HCT116 (cell line): ENCODE data around the gene MOB3B. TPM values are rescaled to one million over a fixed set of nuclear protein-coding genes. Genes with fewer than 3 reads are reported as not detected.

Experiments
- ATAC-seq: fragments of 200-7000 bp; cut with Tn5 transposase; 2 replicates; pipeline ENCODE4 v1.9.1; 2020; ENCODE audit warnings: mild to moderate bottlenecking, moderate library complexity
- BruUV-seq: library from RNA; stranded (reverse); fragments of 400-500 nt; replicated peaks from 2 replicates; lab custom pipeline; 2021; lab: Mats Ljungman, UMichigan
- CTCF ChIA-PET: fragments of 300-600 bp; sonication (Branson Sonifier 250); formaldehyde crosslinking; loops from one replicate; lab custom pipeline; 2021; ENCODE audit warnings: antibody characterized with exemption; lab: Charles Lee
- POLR2A ChIA-PET: fragments of 300-600, 350-600 bp; sonication (Branson Sonifier 250); formaldehyde crosslinking; loops from one replicate; lab custom pipeline; 2021; ENCODE audit warnings: antibody characterized with exemption; lab: Charles Lee
- RAD21 ChIA-PET, 2 experiments: fragments of 300-600 bp; sonication (Branson Sonifier 250); formaldehyde crosslinking; loops; one replicate each; lab custom pipeline; 2023; ENCODE audit warnings: low total read pairs in 2 of 2; ENCODE audit not compliant: uncharacterized antibody in 2 of 2, unreplicated experiment in 2 of 2, low non-redundant PET in 1 of 2; lab: Charles Lee
- DNase-seq: peaks from one replicate; pipeline ENCODE4 v3.0.0-alpha.2; 2010; ENCODE audit warnings: low read depth, low spot score
- H2AFZ ChIP-seq: fragments of 200-600 bp; shearing (Covaris generic), sonication (generic); 2 replicates; pipeline ENCODE4 v1.6.1; 2017; ENCODE audit warnings: low read depth, mixed run types, mixed read lengths, antibody characterized with exemption, low read length; ENCODE audit not compliant: poor library complexity, severe bottlenecking
- H3K27ac ChIP-seq: 2 replicates; pipeline ENCODE4 v1.5.1; 2012; ENCODE audit warnings: low read depth, low read length
- H3K27me3 ChIP-seq: fragments of 200-600 bp; sonication (generic); 2 replicates; pipeline ENCODE4 v1.6.1; 2016; ENCODE audit warnings: mixed run types, low read length, mixed read lengths; ENCODE audit not compliant: insufficient read depth
- H3K36me3 ChIP-seq, 2 experiments: fragments of 200-500 bp in 1 of 2; fragments of 200-600 bp in 1 of 2; sonication (Bioruptor generic) in 1 of 2; sonication (generic) in 1 of 2; 2 replicates each; pipeline versions ENCODE4 v1.5.1 to v1.6.1; 2014 to 2016; ENCODE audit warnings: low read length in 2 of 2, inconsistent platforms in 1 of 2, mixed read lengths in 1 of 2, mixed run types in 1 of 2; ENCODE audit not compliant: insufficient read depth in 2 of 2, control insufficient read depth in 1 of 2
- H3K4me1 ChIP-seq, 2 experiments: fragments of 200-600 bp in 1 of 2; sonication (generic) in 1 of 2; 2 replicates each; pipeline versions ENCODE4 v1.5.1 to v1.6.1; 2012 to 2017; ENCODE audit warnings: low read length in 2 of 2, inconsistent platforms in 1 of 2, mild to moderate bottlenecking in 1 of 2, mixed read lengths in 1 of 2, mixed run types in 1 of 2, moderate library complexity in 1 of 2; ENCODE audit not compliant: insufficient read depth in 2 of 2, control insufficient read depth in 1 of 2
- H3K4me2 ChIP-seq: fragments of 200-600 bp; sonication (generic); 2 replicates; pipeline ENCODE4 v1.6.1; 2017; ENCODE audit warnings: mixed run types, low read length, mixed read lengths
- H3K4me3 ChIP-seq, 2 experiments: fragments of 200-600 bp in 1 of 2; sonication (generic) in 1 of 2; replicated peaks in 1 of 2; 2 replicates each; pipeline ENCODE4 v1.5.1; 2011 to 2016; ENCODE audit warnings: low read length in 2 of 2, control low read depth in 1 of 2, low read depth in 1 of 2, mild to moderate bottlenecking in 1 of 2, mixed read lengths in 1 of 2, mixed run types in 1 of 2
- H3K79me2 ChIP-seq: fragments of 200-600 bp; sonication (generic); 2 replicates; pipeline ENCODE4 v1.6.1; 2017; ENCODE audit warnings: mild to moderate bottlenecking, mixed run types, low read length, moderate library complexity, mixed read lengths; ENCODE audit not compliant: insufficient read depth
- H3K9ac ChIP-seq: fragments of 200-600 bp; sonication (generic); 2 replicates; pipeline ENCODE4 v1.6.1; 2016; ENCODE audit warnings: low read length, mixed read lengths
- H3K9me2 ChIP-seq: fragments of 200-600 bp; sonication (generic), shearing (Covaris generic); 2 replicates; pipeline ENCODE4 v1.6.1; 2017; ENCODE audit warnings: mixed run types, mild to moderate bottlenecking, moderate library complexity; ENCODE audit not compliant: insufficient read depth
- H3K9me3 ChIP-seq, 2 experiments: fragments of 200-500 bp in 1 of 2; fragments of 200-600 bp in 1 of 2; sonication (Bioruptor generic) in 1 of 2; sonication (generic) in 1 of 2; 2 replicates each; pipeline ENCODE4 v1.6.1; 2014 to 2017; ENCODE audit warnings: low read length in 2 of 2, mixed read lengths in 2 of 2, inconsistent platforms in 1 of 2, low read depth in 1 of 2, mild to moderate bottlenecking in 1 of 2, mixed run types in 1 of 2, moderate library complexity in 1 of 2; ENCODE audit not compliant: control insufficient read depth in 1 of 2, insufficient read depth in 1 of 2
- H4K20me1 ChIP-seq: fragments of 200-600 bp; sonication (generic), shearing (Covaris generic); 2 replicates; pipeline ENCODE4 v1.6.1; 2017; ENCODE audit warnings: mixed run types, mild to moderate bottlenecking, moderate library complexity; ENCODE audit not compliant: insufficient read depth
- CEBPB ChIP-seq: IDR thresholded peaks from 2 replicates; pipeline ENCODE4 v1.6.1; 2012; ENCODE audit warnings: low read depth
- CTCF ChIP-seq, 3 experiments: fragments of 200-600 bp in 1 of 3; sonication (generic) in 1 of 3; IDR thresholded peaks in 2 of 3; conservative IDR thresholded peaks in 1 of 3; 2 replicates each; pipeline ENCODE4 v1.5.1; 2012 to 2017; ENCODE audit warnings: low read depth in 2 of 3, low read length in 2 of 3, antibody characterized with exemption in 1 of 3, borderline replicate concordance in 1 of 3, control low read depth in 1 of 3, mild to moderate bottlenecking in 1 of 3, mixed read lengths in 1 of 3, mixed run types in 1 of 3, moderate library complexity in 1 of 3; ENCODE audit not compliant: insufficient read depth in 1 of 3
- EGR1 ChIP-seq: IDR thresholded peaks from 2 replicates; pipeline ENCODE4 v1.6.1; 2012; ENCODE audit warnings: low read depth
- EZH2phosphoT487 ChIP-seq: fragments of 200-600 bp; IDR thresholded peaks from 2 replicates; pipeline ENCODE4 v1.6.1; 2018; ENCODE audit warnings: antibody characterized with exemption, borderline replicate concordance
- JUND ChIP-seq: IDR thresholded peaks from 2 replicates; pipeline ENCODE4 v1.6.1; 2012
- POLR2AphosphoS5 ChIP-seq: IDR thresholded peaks from 2 replicates; pipeline ENCODE4 v1.6.1; 2011; ENCODE audit warnings: mild to moderate bottlenecking, low read depth, low read length, moderate library complexity
- SP1 ChIP-seq: IDR thresholded peaks from 2 replicates; pipeline ENCODE4 v1.6.1; 2012; ENCODE audit warnings: low read depth
- ZFX ChIP-seq: fragments of 450-650 bp; IDR thresholded peaks from 2 replicates; pipeline ENCODE4 v1.6.1; 2017
- ZNF274 ChIP-seq: fragments of 200-500 bp; sonication (Bioruptor generic); IDR thresholded peaks from 2 replicates; pipeline ENCODE4 v1.6.1; 2014; ENCODE audit warnings: mild to moderate bottlenecking, low read depth, low read length, inconsistent platforms
- intact Hi-C: fragments of 100-400 bp; cut with micrococcal nuclease; formaldehyde crosslinking; loops from 2 replicates; pipeline ENCODE4 v1.10.0; 2022
- total RNA-seq: library from RNA; stranded (reverse); gene quantifications from one replicate; pipeline ENCODE4 v1.2.1, GENCODE V29; 2021; ENCODE audit not compliant: unreplicated experiment

The MOB3B gene
- total RNA-seq, 1 experiment from 2014 or later, result 1.2 TPM

GRCh38 chr9:27340961-27341511 lies 188.6 kb downstream of the MOB3B start:
- TF ChIP-seq EZH2phosphoT487 (no peak), ZNF274 (no peak), JUND (no peak), POLR2AphosphoS5 (no peak), CEBPB (no peak), EGR1 (no peak), CTCF (IDR thresholded peaks at IDR 0.05 in 2 of 3, conservative IDR thresholded peaks at IDR 0.05 in 1 of 3; ENCODE audit: borderline replicate concordance in 1 of 3, insufficient read depth in 1 of 3, low read depth in 2 of 3, low read length in 2 of 3) (no peak), SP1 (no peak)
- Histone ChIP-seq H3K4me3 (no peak overlapping the region), H3K9me3 (no peaks in the 10 kb centered on the region), H3K27ac (no peak overlapping the region), H3K79me2 (no peaks in the 10 kb centered on the region), H2AFZ (no peak overlapping the region), H3K27me3 (no peaks in the 10 kb centered on the region), H3K4me2 (no peak overlapping the region), H3K9ac (no peak overlapping the region), H3K36me3 (no peaks in the 10 kb centered on the region), H3K9me2 (no peaks in the 10 kb centered on the region), H3K4me1 (no peaks in the 10 kb centered on the region), H4K20me1 (no peaks in the 10 kb centered on the region)
- ChIA-PET CTCF (no interaction called here), POLR2A (no interaction called here), RAD21 (no interaction called here)
- no peak for DNase-seq
- ATAC-seq, result no peak
- no TSS peak for BruUV-seq
- intact Hi-C loops, result no loop called here

GRCh38 chr9:27340285-27340674 lies 189.3 kb downstream of the MOB3B start:
- CTCF ChIA-PET, result no interaction called here

More at GRCh38 chr9:27340285-27340674, 189.3 kb downstream of the MOB3B start:
- Histone ChIP-seq H3K4me3 (no peak overlapping the region), H3K27ac (no peak overlapping the region), H3K4me2 (no peak overlapping the region), H3K9ac (no peak overlapping the region), H3K4me1 (no peaks in the 10 kb centered on the region)
- no peak for DNase-seq
- BruUV-seq, result no TSS peak
- RAD21 ChIA-PET, result no interaction called here
- no peak for TF ChIP-seq ZFX
- TF ChIP-seq, all 23 proteins: peak for 0
- no peaks in the 10 kb centered on the region for H3K9me2 ChIP-seq
- no peaks in the 10 kb centered on the region for H3K27me3 ChIP-seq
- no peaks in the 10 kb centered on the region for H3K36me3 ChIP-seq
- POLR2A ChIA-PET, result no interaction called here
- no peak for ATAC-seq
- no peaks in the 10 kb centered on the region for H3K9me3 ChIP-seq
- intact Hi-C loops, result no loop called here
- H2AFZ ChIP-seq, result no peak overlapping the region
- no peaks in the 10 kb centered on the region for H4K20me1 ChIP-seq
- H3K79me2 ChIP-seq, result no peaks in the 10 kb centered on the region
